ENCODE measurements around the gene QRSL1.

- no peak for TF ChIP-seq CTCF (IDR thresholded peaks at IDR 0.05)
- TF ChIP-seq POLR2A (IDR thresholded peaks at IDR 0.05): no peak
Measured at GRCh38 chr6:106619223-106619622, 10.2 kb upstream of the QRSL1 start.
